Astrocyte of the cerebellum (primary cell): Measurements from ENCODE around the gene ANXA2.

Experiments used
- DNase-seq: peaks from one replicate; pipeline ENCODE4 v3.0.0-alpha.2; 2011; ENCODE audit warnings: low read depth
- H3K4me3 ChIP-seq: 2 replicates; pipeline ENCODE4 v1.5.1; 2011; ENCODE audit warnings: mild to moderate bottlenecking, low read depth, low read length, moderate library complexity
- in situ Hi-C: cut with HindIII; loops from 2 replicates; pipeline ENCODE4 v1.10.0; 2017; ENCODE audit warnings: low sequenced_read_pairs
- TF ChIP-seq, protein P1 (sequence below): IDR thresholded peaks from 2 replicates; pipeline ENCODE4 v1.5.1; 2012; ENCODE audit warnings: low read length, low read depth, moderate library complexity, mild to moderate bottlenecking; ENCODE audit errors: missing control alignments

ANXA2 gene

DNA sequence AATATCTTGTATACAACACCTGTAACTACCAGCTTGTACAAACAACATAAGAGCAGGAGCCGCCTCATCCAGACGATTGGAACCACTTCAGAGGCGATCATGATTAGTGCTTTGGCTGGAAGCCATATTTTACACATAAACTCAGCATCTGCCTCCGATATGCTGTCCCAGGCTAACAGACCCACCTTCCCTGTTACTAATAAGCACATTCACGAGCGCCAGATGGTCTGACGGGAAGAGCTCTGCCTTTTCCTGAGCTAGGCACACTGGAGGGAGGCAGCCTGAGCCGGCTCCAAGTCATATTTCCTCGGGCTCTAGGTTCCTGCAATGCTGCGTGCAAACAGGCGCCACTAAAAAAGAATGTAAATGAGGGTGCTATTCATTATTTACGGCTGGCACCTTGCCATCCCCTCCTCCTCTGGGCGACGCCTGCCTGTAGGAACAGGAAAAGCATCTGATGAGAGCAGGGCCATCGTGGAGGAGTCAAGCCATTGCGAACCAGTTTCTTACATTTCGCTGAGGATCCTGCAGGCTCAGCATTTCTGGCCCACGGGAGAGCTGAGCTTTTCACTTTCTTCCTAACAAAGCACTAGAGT is 98.2 kb downstream of the ANXA2 start:
- in situ Hi-C loops: no loop called here
- H3K4me3 ChIP-seq: no peak overlapping the region
- DNase-seq: peak; percentile 9
- TF ChIP-seq, protein P1, sequence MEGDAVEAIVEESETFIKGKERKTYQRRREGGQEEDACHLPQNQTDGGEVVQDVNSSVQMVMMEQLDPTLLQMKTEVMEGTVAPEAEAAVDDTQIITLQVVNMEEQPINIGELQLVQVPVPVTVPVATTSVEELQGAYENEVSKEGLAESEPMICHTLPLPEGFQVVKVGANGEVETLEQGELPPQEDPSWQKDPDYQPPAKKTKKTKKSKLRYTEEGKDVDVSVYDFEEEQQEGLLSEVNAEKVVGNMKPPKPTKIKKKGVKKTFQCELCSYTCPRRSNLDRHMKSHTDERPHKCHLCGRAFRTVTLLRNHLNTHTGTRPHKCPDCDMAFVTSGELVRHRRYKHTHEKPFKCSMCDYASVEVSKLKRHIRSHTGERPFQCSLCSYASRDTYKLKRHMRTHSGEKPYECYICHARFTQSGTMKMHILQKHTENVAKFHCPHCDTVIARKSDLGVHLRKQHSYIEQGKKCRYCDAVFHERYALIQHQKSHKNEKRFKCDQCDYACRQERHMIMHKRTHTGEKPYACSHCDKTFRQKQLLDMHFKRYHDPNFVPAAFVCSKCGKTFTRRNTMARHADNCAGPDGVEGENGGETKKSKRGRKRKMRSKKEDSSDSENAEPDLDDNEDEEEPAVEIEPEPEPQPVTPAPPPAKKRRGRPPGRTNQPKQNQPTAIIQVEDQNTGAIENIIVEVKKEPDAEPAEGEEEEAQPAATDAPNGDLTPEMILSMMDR: peak; percentile 59
